ENCODE data around the gene PIK3C2G. TPM values are rescaled to one million over a fixed set of nuclear protein-coding genes. Genes with fewer than 3 reads are reported as not detected.
"Not testable (repeated sequence)": the region's sequence is repeated elsewhere in the genome, so short reads cannot be mapped to it uniquely, and the experiment has no call there.

The PIK3C2G gene
- total RNA-seq, 1 donor from 2014 or later: not detected

- Histone ChIP-seq H3K27ac (no peak overlapping the region), H3K9me3 (no peaks in the 10 kb centered on the region), H3K36me3 (no peaks in the 10 kb centered on the region), H3K4me3 (no peak overlapping the region), H3K27me3 (no peaks in the 10 kb centered on the region), H3K4me1 (no peaks in the 10 kb centered on the region)
- DNase-seq (ENCODE audit: low spot score in 2 of 2): no peak
- TF ChIP-seq CTCF (IDR thresholded peaks at IDR 0.05): no peak
- intact Hi-C loops (cut with DNase I): no loop called here
Observed at GRCh38 chr12:18683327-18684013, 422.2 kb downstream of the PIK3C2G start.

GRCh38 chr12:18684430-18684829 lies 423.1 kb downstream of the PIK3C2G start:
- no peak for TF ChIP-seq CTCF (IDR thresholded peaks at IDR 0.05)
- no peak for DNase-seq (ENCODE audit: low spot score in 2 of 2)
- intact Hi-C loops (cut with DNase I): no loop called here
- Histone ChIP-seq H3K4me3 (no peak overlapping the region), H3K27ac (no peak overlapping the region), H3K36me3 (no peaks in the 10 kb centered on the region), H3K9me3 (no peaks in the 10 kb centered on the region), H3K4me1 (no peaks in the 10 kb centered on the region), H3K27me3 (no peaks in the 10 kb centered on the region)

- Histone ChIP-seq H3K27me3 (no peaks in the 10 kb centered on the region), H3K27ac (no peak overlapping the region), H3K4me3 (no peak overlapping the region), H3K9me3 (no peaks in the 10 kb centered on the region), H3K36me3 (no peaks in the 10 kb centered on the region), H3K4me1 (no peaks in the 10 kb centered on the region)
- TF ChIP-seq CTCF (IDR thresholded peaks at IDR 0.05): no peak
- DNase-seq (ENCODE audit: low spot score in 2 of 2): no peak
- intact Hi-C loops (cut with DNase I): no loop called here
Observed at GRCh38 chr12:18689771-18690170, 428.5 kb downstream of the PIK3C2G start.

- no peaks in the 10 kb centered on the region for H3K27me3 ChIP-seq
- H3K36me3 ChIP-seq: no peaks in the 10 kb centered on the region
- intact Hi-C loops (cut with DNase I): no loop called here
- no peak for TF ChIP-seq CTCF (IDR thresholded peaks at IDR 0.05)
- no peaks in the 10 kb centered on the region for H3K9me3 ChIP-seq
- no peaks in the 10 kb centered on the region for H3K4me1 ChIP-seq
- DNase-seq (ENCODE audit: low spot score in 2 of 2): no peak
- no peak overlapping the region for H3K27ac ChIP-seq
- no peak overlapping the region for H3K4me3 ChIP-seq
Observed at GRCh38 chr12:18690653-18691052, 429.3 kb downstream of the PIK3C2G start.

- DNase-seq (ENCODE audit: low spot score in 2 of 2); H3K4me3 ChIP-seq; H3K4me1 ChIP-seq; H3K27me3 ChIP-seq; intact Hi-C loops (cut with DNase I); H3K9me3 ChIP-seq; H3K36me3 ChIP-seq; H3K27ac ChIP-seq: not testable (repeated sequence)
Observed at GRCh38 chr12:18693986-18694385, 432.7 kb downstream of the PIK3C2G start.

GRCh38 chr12:18696971-18697602 lies 435.8 kb downstream of the PIK3C2G start:
- Histone ChIP-seq H3K9me3 (no peaks in the 10 kb centered on the region), H3K36me3 (no peaks in the 10 kb centered on the region), H3K27me3 (no peaks in the 10 kb centered on the region), H3K27ac (no peak overlapping the region), H3K4me1 (no peaks in the 10 kb centered on the region), H3K4me3 (no peak overlapping the region)
- DNase-seq (ENCODE audit: low spot score in 2 of 2): no peak
- TF ChIP-seq CTCF (IDR thresholded peaks at IDR 0.05): no peak
- intact Hi-C loops (cut with DNase I): no loop called here

Other genes with a start within 250 kb of the PIK3C2G start
- 26.7 TPM for gene RERGL, start 171.3 kb upstream of the PIK3C2G start, total RNA-seq